GM19397 (cell line): ENCODE results near the gene DCLRE1A.
"Not testable (repeated sequence)": the region's sequence is repeated elsewhere in the genome, so short reads cannot be mapped to it uniquely, and the experiment has no call there.

Source experiments
- ATAC-seq: cut with Tn5 transposase; IDR thresholded peaks from one replicate; pipeline ENCODE4 v1.9.1; 2021; ENCODE audit warnings: mild to moderate bottlenecking, moderate library complexity; ENCODE audit not compliant: unreplicated experiment

DCLRE1A gene

GRCh38 chr10:113859261-113859660, 5.4 kb upstream of the DCLRE1A start:
- no peak for ATAC-seq

- ATAC-seq = no peak
Observed at GRCh38 chr10:113858541-113858940, 4.7 kb upstream of the DCLRE1A start.

- no peak for ATAC-seq
Observed at GRCh38 chr10:113857210-113857609, 3.3 kb upstream of the DCLRE1A start.

- no peak for ATAC-seq
Observed at GRCh38 chr10:113856563-113856962, 2.7 kb upstream of the DCLRE1A start.

GRCh38 chr10:113854761-113855588, 1.1 kb upstream of the DCLRE1A start:
- peak; percentile 32 for ATAC-seq

GRCh38 chr10:113853578-113854012, 287 bp downstream of the DCLRE1A start:
- ATAC-seq = no peak

- ATAC-seq = no peak
Observed at GRCh38 chr10:113849946-113850345, 3.9 kb downstream of the DCLRE1A start.

GRCh38 chr10:113849140-113849803, 4.6 kb downstream of the DCLRE1A start:
- no peak for ATAC-seq

- ATAC-seq = no peak
Observed at GRCh38 chr10:113846036-113846435, 7.8 kb downstream of the DCLRE1A start.

- no peak for ATAC-seq
Observed at GRCh38 chr10:113843972-113844485, 9.9 kb downstream of the DCLRE1A start.

GRCh38 chr10:113842171-113842570, 11.7 kb downstream of the DCLRE1A start:
- ATAC-seq = no peak

GRCh38 chr10:113828567-113828966, 25.3 kb downstream of the DCLRE1A start:
- not testable (repeated sequence) for ATAC-seq

GRCh38 chr10:113825791-113826190, 28.1 kb downstream of the DCLRE1A start:
- ATAC-seq = no peak

- no peak for ATAC-seq
Observed at GRCh38 chr10:113823389-113823788, 30.5 kb downstream of the DCLRE1A start.

- ATAC-seq = no peak
Observed at GRCh38 chr10:113822174-113822573, 31.7 kb downstream of the DCLRE1A start.

GRCh38 chr10:113821306-113821705, 32.6 kb downstream of the DCLRE1A start:
- ATAC-seq = not testable (repeated sequence)

GRCh38 chr10:113820507-113820906, 33.4 kb downstream of the DCLRE1A start:
- ATAC-seq = no peak

- no peak for ATAC-seq
Observed at GRCh38 chr10:113819989-113820388, 33.9 kb downstream of the DCLRE1A start.

- not testable (repeated sequence) for ATAC-seq
Observed at GRCh38 chr10:113814700-113815099, 39.2 kb downstream of the DCLRE1A start.

- ATAC-seq = no peak
Observed at GRCh38 chr10:113808168-113808567, 45.7 kb downstream of the DCLRE1A start.

- ATAC-seq = no peak
Observed at GRCh38 chr10:113806503-113806902, 47.4 kb downstream of the DCLRE1A start.

- no peak for ATAC-seq
Observed at GRCh38 chr10:113802997-113803396, 50.9 kb downstream of the DCLRE1A start.
